DMS153 treated with DMSO at 0.1 percent for 48 hours (cell line): ENCODE results near the gene THBS3.
A peak's percentile ranks its signal among the peaks of the same experiment; 100 is the strongest.
"Not testable (repeated sequence)": the region's sequence is repeated elsewhere in the genome, so short reads cannot be mapped to it uniquely, and the experiment has no call there.

ENCODE experiments used
- DNase-seq: peaks from one replicate; lab custom pipeline; 2025; ENCODE audit not compliant: unreplicated experiment; lab: John Stamatoyannopoulos, UW

Gene THBS3

DNA sequence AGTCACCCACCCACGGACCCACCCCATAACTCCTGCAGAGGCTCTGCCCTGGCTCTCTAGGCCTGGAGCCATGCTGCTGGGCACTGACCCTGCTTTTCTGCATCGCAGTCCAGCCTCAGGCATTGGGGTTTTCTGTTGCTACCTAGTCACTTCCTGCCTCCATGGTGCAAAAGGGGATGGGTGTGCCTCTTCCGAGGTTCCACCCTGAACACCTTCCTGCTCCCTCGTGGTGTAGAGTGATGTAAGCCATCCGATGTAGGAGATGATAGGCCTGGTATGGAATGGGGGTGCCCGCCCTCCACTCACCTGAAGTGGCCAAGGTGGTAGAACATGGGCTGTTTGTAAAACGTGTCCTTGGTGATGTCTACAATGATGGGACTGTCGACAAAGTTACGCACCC lies 27.7 kb upstream of the THBS3 start:
- not testable (repeated sequence) for DNase-seq

DNA sequence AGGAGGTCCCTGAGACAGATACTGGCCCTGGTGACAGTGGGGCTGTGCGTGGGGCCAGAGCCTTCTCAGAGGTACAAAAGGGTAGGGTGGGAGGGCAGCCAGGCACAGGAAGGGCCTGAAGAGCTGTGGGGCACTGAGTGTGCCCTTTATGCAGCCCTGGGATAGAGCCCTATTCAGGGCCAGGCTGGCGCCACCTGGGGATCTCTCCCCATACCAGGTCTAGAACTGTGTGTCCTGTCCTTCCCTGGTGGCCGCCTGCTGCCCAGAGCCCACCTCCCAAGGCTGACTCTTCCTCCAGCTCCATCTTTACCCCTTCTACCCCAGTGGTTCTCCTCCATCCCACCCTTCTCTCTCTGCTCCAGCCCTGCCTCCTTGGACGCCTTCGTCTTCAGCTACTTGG lies 25.8 kb upstream of the THBS3 start:
- DNase-seq = not testable (repeated sequence)

- DNase-seq = not testable (repeated sequence)
These were observed 24.6 kb upstream of the THBS3 start for GRCh38 chr1:155232001-155232978.

DNA sequence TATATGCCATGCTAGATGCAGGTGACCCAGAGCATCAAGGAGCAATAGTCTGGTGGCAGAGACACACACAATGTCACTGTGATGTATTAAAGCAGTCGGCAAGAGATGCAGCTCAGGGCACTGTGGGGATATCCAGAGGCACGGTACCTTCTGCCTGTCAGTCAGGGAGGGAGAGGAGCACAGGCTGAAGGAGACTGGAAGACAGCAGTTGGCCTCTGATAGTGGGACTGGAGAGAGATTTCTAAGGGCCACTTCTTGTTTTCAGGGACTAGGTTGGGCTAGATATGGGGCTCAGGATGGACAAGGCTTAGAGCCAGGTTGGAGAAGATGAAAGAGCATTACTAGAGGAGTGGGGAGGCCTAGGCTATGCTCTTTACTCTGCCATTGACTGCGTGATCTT lies 23.6 kb upstream of the THBS3 start:
- not testable (repeated sequence) for DNase-seq

- DNase-seq = no peak
These were observed 20.4 kb upstream of the THBS3 start for GRCh38 chr1:155228096-155228427.

DNA sequence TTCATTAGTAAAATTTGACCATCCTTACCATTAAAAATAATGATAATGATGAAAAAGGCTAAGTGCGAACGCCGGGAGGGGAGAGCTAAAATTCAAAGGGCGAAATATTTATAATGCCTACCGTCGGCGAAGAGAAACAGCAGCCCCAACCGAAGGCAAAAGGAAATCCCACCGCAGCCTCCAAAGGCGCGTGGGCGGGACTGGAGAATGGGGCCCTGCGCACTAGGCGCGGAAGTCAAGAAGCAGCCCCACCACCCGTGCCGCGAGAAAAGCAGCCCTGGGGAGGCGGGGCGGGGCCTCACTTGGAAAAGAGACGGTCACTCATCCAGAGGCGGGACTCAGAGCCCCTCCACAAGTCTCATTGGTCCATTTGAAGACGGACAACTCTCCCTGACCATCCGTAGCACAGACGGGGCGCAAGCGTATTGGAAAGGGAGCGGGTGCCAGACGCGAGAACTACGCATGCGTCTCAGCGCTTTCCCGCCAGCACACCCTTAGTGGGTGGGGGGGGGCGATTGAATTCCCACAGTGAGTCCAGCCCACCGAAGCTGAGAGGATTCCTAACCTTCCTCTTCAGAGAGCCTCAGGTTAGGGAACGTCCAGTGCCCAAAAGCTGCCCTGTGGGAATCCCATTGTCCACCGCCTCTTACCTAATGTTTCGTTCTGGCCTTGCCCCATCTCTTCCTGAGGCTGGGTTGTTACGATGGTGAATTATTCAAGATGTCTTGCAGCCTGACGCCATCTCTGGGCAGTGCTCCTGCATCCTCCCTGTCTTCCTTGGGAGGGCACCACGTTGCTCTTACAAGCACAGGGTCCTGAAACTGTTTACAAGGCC lies 19.8 kb upstream of the THBS3 start:
- DNase-seq = peak; percentile 100

DNA sequence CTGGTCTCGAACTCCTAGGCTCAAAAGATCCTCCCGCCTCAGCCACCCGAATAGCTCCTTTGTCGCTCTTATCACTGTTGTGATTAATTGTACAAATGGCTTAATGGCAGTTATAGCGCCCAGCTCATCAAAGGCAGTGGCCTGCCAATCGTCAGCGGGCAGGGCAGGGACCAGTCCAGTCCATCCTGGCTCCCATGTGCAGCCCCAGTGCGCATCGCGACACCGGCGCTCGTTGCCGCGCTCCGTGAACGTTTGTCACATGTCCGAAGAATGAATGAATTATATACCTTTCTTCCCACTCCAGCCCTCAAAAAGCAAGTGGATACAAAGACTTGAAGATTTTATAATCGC lies 19.2 kb upstream of the THBS3 start:
- peak; percentile 59 for DNase-seq

DNA sequence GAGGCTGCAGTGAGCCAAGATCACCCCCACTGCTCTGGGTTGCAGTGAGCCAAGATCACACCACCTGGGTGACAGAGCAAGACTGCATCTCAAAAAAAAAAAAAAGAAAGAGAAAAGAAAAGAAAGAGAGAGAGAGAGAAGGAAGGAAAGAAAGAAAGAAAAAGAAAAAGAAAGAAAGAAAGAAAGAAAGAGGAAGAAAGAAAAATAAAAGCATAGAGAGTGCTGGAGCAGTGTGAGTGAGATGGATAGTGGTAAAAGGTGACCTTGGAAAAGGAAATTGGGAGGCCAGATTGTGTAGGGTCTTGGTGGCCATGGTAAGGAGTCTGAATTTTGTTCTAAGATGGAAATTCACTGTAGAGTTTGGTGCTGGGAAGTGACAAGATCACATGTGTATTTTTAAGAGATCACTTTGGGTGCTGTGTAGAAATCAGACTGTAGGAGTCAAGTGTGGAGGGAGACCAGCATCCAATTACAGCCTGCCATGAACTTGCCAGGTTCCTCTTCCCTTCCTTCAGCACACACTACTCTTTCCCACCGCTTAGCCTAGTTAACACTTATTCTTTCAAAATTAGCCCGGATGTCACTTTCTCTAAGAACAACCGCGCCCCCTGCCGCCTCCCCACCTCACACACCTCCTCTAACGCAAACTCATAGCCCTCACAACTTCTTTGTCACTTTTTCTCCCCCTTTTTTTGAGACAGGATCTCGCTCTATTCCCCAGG lies 18.7 kb upstream of the THBS3 start:
- peak; percentile 70 for DNase-seq

DNA sequence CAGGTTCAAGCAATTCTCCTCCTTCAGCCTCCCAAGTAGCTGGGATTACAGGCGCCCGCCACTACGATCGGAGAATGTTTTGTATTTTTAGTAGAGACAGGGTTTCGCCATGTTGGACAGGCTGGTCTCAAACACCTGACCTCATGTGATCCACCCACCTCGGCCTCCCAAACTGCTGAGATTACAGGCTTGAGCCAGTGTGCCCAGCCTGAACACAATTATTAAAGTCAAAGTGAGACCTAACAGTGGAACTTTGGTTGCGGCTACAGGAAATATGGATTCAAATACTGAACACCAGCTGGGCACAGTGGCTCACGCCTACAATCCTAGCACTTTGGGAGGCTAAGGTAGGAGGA lies 17.7 kb upstream of the THBS3 start:
- DNase-seq = not testable (repeated sequence)

DNA sequence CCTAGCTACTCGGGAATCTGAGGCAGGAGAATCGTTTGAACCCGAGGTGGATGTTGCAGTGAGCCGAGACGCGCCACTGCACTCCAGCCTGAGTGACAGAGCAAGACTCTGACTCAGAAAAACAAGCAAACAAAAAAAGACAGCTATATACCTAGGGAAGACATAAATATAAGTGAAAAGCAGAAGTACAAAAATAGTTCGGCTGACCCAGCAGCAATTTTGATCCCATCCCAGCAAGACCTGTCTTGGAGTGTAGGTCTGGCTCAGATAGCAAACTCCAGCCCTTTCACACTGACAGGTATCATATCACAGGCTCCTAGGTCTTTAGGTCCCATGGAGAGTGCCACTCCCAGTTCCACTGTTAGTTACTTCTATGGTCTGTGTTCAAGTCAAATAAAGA lies 15.3 kb upstream of the THBS3 start:
- DNase-seq = no peak

DNA sequence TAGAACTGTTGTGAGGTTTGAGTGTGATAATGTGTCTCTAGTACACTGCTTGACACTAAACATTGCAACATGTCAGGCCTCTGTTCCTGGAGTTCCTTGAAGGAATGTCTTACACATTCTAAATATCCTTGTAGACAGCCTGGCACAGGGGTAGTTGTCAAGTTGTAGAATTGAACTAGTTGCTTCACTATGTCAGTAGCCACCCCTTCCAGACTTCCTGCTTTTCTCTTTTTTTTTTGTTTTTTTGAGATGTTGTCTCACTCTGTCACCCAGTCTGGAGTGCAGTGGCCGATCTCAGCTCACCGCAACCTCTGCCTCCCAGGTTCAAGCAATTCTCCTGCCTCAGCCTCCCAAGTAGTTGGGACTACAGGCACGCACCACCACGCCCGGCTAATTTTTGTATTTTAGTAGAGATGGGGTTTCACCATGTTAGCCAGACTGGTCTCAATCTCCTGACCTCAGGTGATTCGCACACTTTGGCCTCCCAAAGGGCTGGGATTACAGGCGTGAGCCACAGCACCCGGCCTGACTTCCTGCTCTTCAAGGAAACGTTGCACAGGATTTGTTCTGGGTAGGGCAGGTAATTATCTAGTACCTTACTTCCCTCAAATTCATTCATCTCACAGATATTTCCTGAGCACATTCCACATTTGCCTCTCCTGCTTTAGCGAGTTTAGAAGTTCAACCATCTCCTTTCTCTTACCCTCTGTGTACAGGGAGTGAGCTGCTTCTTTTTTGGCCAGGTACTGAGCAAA lies 12.7 kb upstream of the THBS3 start:
- not testable (repeated sequence) for DNase-seq

GRCh38 chr1:155219592-155220031 lies 11.9 kb upstream of the THBS3 start:
- no peak for DNase-seq

DNA sequence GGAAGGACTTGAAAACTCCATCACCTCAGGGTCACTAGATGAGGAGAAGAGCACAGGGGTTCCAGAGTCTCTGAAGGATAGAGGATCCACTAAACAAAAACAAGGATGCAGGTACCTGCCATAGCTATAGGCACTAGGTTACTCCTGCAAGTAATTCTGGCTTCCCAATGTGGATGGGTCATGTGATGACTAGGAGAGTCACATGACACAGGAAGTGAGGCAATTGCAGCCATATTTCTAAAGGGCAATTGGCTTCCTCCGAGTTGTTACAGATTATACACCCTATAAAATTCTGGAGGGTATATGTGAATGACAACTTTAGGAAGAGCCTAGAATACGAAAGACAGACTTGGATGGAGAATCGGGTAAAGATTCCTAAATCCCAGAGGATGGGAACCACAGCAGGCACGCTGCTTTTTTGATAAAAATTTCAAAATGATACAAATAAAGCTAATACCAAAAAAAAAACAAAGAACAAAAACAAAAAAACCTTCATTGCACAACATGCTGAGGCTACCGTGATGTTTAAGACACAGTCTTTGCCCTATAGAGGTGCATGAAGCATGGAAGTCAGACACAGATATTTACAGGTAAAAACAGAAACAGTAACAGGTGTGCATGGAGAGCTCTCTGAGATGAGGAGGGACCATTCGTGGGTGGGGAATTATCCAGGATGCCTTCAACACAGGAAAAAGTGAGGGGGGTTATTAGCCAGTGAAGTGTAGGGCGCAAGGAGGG lies 11.3 kb upstream of the THBS3 start:
- peak; percentile 84 for DNase-seq

DNA sequence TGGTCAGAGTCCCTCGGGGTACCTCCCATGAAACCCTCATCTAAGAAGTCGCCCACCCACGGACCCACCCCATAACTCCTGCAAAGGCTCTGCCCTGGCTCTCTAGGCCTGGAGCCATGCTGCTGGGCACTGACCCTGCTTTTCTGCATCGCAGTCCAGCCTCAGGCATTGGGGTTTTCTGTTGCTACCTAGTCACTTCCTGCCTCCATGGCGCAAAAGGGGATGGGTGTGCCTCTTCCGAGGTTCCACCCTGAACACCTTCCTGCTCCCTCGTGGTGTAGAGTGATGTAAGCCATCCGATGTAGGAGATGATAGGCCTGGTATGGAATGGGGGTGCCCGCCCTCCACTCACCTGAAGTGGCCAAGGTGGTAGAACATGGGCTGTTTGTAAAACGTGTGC lies 7.0 kb upstream of the THBS3 start:
- not testable (repeated sequence) for DNase-seq

DNA sequence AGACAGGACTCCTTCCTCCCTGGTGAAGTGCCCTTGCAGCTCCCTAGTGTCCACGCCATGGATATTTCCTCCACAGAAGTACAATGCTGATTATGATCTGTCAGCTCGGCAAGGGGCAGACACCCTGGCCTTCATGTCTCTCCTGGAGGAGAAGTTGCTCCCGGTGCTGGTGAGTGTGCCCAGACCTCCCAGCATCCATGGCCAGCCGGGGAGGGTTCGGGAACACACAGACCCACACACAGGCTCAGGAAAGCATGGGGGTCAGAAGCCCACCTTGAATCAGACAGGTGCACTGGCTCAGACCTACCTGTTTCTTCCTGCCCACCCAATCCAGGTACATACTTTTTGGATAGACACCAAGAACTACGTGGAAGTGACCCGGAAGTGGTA lies 4.3 kb upstream of the THBS3 start:
- DNase-seq = not testable (repeated sequence)

- DNase-seq = not testable (repeated sequence)
These were observed 3.8 kb upstream of the THBS3 start for GRCh38 chr1:155211381-155212050.

DNA sequence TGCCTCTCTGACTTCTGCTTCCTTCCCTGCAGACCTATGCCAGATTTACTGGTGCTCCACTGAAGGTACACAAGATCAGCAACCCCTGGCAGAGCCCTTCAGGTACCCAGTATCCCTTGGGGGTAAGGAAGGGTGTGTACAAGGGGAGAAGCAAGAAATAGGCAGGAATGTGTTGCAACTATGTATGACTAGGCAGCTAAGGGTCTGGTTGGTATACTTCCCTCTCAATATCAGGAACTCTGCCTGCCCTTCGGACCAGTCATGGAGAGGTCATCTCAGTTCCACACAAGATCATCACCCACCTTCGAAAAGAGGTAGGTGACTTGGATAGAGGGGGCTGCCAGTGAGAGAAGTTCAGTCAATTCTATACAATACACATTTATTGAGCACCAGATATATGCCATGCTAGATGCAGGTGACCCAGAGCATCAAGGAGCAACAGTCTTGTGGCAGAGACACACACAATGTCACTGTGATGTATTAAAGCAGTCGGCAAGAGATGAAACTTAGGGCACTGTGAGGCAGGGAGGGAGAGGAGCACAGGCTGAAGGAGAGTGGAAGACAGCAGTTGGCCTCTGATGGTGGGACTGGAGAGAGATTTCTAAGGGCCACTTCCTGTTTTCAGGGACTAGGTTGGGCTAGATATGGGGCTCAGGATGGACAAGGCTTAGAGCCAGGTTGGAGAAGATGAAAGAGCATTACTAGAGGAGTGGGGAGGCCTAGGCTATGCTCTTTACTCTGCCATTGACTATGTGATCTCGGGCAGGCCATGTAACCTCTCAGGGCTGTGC lies 2.8 kb upstream of the THBS3 start:
- DNase-seq = no peak

GRCh38 chr1:155209312-155209721 lies 1.6 kb upstream of the THBS3 start:
- DNase-seq = no peak
